ENCODE data around the gene PIP4K2C. TPM values are rescaled to one million over a fixed set of nuclear protein-coding genes. Genes with fewer than 3 reads are reported as not detected.

Gene PIP4K2C
- total and polyA plus RNA-seq, 2 donors (not counting 1 experiment from before 2014, with no cell fraction given) = 11.9 to 24.3 TPM

DNA sequence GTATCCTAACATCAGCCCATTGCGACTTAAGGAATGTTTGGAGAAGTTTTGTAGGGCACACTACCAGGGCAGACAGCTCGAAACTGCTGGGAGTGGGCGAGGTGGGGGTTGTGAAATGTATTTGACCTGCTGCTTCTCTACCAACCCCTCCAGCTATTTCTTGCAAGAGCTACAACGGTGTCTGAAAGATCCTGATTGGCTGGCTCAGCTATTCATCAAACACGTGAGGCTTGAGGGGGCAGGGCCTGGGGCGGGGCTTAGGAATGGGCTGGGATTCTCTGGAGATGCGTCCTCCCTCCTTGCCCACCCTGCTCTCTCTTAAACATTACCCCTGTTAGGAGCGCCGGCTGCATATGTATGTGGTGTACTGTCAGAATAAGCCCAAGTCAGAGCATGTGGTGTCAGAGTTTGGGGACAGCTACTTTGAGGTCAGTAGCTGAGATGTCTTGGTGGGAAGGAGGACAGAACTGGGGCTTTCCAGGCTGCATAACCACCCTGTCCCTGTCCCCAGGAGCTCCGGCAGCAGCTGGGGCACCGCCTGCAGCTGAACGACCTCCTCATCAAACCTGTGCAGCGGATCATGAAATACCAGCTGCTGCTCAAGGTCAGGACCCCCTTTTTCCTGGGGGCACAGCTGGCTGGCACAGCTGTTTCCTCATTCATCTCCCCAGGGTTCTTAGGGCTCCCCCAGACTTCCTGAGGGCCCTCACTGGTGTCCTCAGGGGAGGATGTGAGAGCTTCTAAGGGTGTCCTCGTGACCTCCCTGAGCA is 23.4 kb downstream of the PIP4K2C start:
- Histone ChIP-seq H3K36me3 (ENCODE audit: control insufficient read depth, insufficient read depth, low read length) (no peaks in the 10 kb centered on the region), H3K9ac (ENCODE audit: insufficient read depth, low read length) (no peak overlapping the region), H4K20me1 (ENCODE audit: control insufficient read depth, extremely low read depth, insufficient read depth, low read length) (no peaks in the 10 kb centered on the region), H3K4me2 (ENCODE audit: extremely low read depth, insufficient read depth, low read length) (no peak overlapping the region), H2AFZ (ENCODE audit: low read length) (no peak overlapping the region), H3K9me3 (ENCODE audit: control insufficient read depth, insufficient read depth, low read depth, low read length) (no peaks in the 10 kb centered on the region), H3K4me1 (ENCODE audit: control insufficient read depth, extremely low read depth, insufficient read depth, low read length) (peaks cover 8% of the 10 kb centered on the region), H3K27ac (ENCODE audit: insufficient read depth, low read length) (no peak overlapping the region), H3K79me2 (ENCODE audit: control insufficient read depth, insufficient read depth, low read length) (no peaks in the 10 kb centered on the region), H3K4me3 (replicated peaks in 1 of 4; ENCODE audit: control extremely low read depth in 1 of 4, insufficient read depth in 1 of 4, low read depth in 3 of 4, low read length in 4 of 4) (no peak overlapping the region), H3K27me3 (ENCODE audit: control insufficient read depth, insufficient read depth, low read length) (no peaks in the 10 kb centered on the region)
- DNase-seq (ENCODE audit: low read depth in 2 of 2) = no peak
- TF ChIP-seq, protein P1, sequence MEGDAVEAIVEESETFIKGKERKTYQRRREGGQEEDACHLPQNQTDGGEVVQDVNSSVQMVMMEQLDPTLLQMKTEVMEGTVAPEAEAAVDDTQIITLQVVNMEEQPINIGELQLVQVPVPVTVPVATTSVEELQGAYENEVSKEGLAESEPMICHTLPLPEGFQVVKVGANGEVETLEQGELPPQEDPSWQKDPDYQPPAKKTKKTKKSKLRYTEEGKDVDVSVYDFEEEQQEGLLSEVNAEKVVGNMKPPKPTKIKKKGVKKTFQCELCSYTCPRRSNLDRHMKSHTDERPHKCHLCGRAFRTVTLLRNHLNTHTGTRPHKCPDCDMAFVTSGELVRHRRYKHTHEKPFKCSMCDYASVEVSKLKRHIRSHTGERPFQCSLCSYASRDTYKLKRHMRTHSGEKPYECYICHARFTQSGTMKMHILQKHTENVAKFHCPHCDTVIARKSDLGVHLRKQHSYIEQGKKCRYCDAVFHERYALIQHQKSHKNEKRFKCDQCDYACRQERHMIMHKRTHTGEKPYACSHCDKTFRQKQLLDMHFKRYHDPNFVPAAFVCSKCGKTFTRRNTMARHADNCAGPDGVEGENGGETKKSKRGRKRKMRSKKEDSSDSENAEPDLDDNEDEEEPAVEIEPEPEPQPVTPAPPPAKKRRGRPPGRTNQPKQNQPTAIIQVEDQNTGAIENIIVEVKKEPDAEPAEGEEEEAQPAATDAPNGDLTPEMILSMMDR (conservative IDR thresholded peaks at IDR 0.05 in 1 of 2, IDR thresholded peaks at IDR 0.05 in 1 of 2; ENCODE audit: low read depth in 1 of 2, low read length in 2 of 2) = no peak
- TF ChIP-seq EZH2 (IDR thresholded peaks at IDR 0.05; ENCODE audit: low read length, missing control alignments) = no peak

DNA sequence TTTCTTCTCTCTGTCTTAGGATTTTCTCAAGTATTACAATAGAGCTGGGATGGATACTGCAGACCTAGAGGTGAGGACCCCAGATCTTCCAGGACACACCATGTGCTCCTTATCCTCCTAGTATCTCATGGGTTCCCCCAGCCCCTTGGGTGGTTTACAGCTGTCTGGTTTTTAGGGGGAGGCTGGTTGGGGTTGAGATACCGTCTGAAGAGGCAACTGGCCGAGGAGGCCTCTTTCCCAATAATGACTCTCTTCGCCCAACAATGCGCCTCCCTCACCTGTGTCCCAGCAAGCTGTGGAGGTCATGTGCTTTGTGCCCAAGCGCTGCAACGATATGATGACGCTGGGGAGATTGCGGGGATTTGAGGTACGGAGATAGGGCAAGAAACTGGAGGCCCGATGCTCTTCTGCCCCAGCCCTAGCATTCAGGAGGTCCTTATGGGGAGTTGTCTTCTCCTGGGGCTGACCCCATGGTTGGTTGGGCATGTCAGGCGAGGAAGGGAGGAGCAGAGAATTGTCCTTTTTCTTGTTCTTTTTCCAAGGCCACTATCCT is 24.0 kb downstream of the PIP4K2C start:
- H3K27ac ChIP-seq (ENCODE audit: insufficient read depth, low read length) = no peak overlapping the region
- no peak overlapping the region for H3K9ac ChIP-seq (ENCODE audit: insufficient read depth, low read length)
- H3K36me3 ChIP-seq (ENCODE audit: control insufficient read depth, insufficient read depth, low read length) = no peaks in the 10 kb centered on the region
- H2AFZ ChIP-seq (ENCODE audit: low read length) = no peak overlapping the region
- H3K4me2 ChIP-seq (ENCODE audit: extremely low read depth, insufficient read depth, low read length) = no peak overlapping the region
- no peaks in the 10 kb centered on the region for H4K20me1 ChIP-seq (ENCODE audit: control insufficient read depth, extremely low read depth, insufficient read depth, low read length)
- no peak overlapping the region for H3K4me3 ChIP-seq (replicated peaks in 1 of 4; ENCODE audit: control extremely low read depth in 1 of 4, insufficient read depth in 1 of 4, low read depth in 3 of 4, low read length in 4 of 4)
- no peak for DNase-seq (ENCODE audit: low read depth in 2 of 2)
- H3K79me2 ChIP-seq (ENCODE audit: control insufficient read depth, insufficient read depth, low read length) = no peaks in the 10 kb centered on the region
- no peaks in the 10 kb centered on the region for H3K9me3 ChIP-seq (ENCODE audit: control insufficient read depth, insufficient read depth, low read depth, low read length)
- peaks cover 4% of the 10 kb centered on the region for H3K27me3 ChIP-seq (ENCODE audit: control insufficient read depth, insufficient read depth, low read length)
- TF ChIP-seq EZH2 (IDR thresholded peaks at IDR 0.05; ENCODE audit: low read length, missing control alignments) = no peak
- TF ChIP-seq, protein P1 (conservative IDR thresholded peaks at IDR 0.05 in 1 of 2, IDR thresholded peaks at IDR 0.05 in 1 of 2; ENCODE audit: low read depth in 1 of 2, low read length in 2 of 2) = no peak
- peaks cover 8% of the 10 kb centered on the region for H3K4me1 ChIP-seq (ENCODE audit: control insufficient read depth, extremely low read depth, insufficient read depth, low read length)

DNA sequence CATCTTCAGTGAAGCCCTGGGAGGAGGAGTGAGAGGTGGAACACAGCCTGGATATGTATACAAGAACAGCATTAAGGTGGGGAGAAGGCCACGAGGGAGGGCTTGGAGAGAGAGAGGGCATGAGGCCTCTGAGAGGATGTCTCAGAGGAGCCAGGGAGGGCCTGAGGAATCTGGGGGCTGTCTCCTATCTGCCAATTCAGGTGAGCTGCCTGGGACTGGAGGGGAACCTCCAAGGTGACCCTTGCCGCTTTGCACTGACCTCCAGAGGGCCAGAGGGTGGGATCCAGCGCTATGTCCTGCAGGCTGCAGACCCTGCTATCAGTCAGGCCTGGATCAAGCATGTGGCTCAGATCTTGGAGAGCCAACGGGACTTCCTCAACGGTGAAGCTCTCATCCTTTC is 24.6 kb downstream of the PIP4K2C start:
- Histone ChIP-seq H3K79me2 (ENCODE audit: control insufficient read depth, insufficient read depth, low read length) (no peaks in the 10 kb centered on the region), H3K27me3 (ENCODE audit: control insufficient read depth, insufficient read depth, low read length) (peaks cover 8% of the 10 kb centered on the region), H3K4me1 (ENCODE audit: control insufficient read depth, extremely low read depth, insufficient read depth, low read length) (peaks cover 5% of the 10 kb centered on the region), H4K20me1 (ENCODE audit: control insufficient read depth, extremely low read depth, insufficient read depth, low read length) (no peaks in the 10 kb centered on the region), H3K4me2 (ENCODE audit: extremely low read depth, insufficient read depth, low read length) (no peak overlapping the region), H3K36me3 (ENCODE audit: control insufficient read depth, insufficient read depth, low read length) (no peaks in the 10 kb centered on the region), H3K9me3 (ENCODE audit: control insufficient read depth, insufficient read depth, low read depth, low read length) (no peaks in the 10 kb centered on the region), H2AFZ (ENCODE audit: low read length) (no peak overlapping the region), H3K4me3 (replicated peaks in 1 of 4; ENCODE audit: control extremely low read depth in 1 of 4, insufficient read depth in 1 of 4, low read depth in 3 of 4, low read length in 4 of 4) (no peak overlapping the region), H3K9ac (ENCODE audit: insufficient read depth, low read length) (no peak overlapping the region), H3K27ac (ENCODE audit: insufficient read depth, low read length) (no peak overlapping the region)
- TF ChIP-seq EZH2 (IDR thresholded peaks at IDR 0.05; ENCODE audit: low read length, missing control alignments) = no peak
- TF ChIP-seq, protein P1 (conservative IDR thresholded peaks at IDR 0.05 in 1 of 2, IDR thresholded peaks at IDR 0.05 in 1 of 2; ENCODE audit: low read depth in 1 of 2, low read length in 2 of 2) = no peak
- DNase-seq (ENCODE audit: low read depth in 2 of 2) = no peak
